Fibroblast of the aortic adventitia (primary cell): ENCODE data around the gene FAM43A. TPM values are rescaled to one million over a fixed set of nuclear protein-coding genes. Genes with fewer than 3 reads are reported as not detected.
A peak's percentile ranks its signal among the peaks of the same experiment; 100 is the strongest.

Experiments
- DNase-seq: peaks from one replicate; pipeline ENCODE4 v3.0.0-alpha.2; 2010; ENCODE audit warnings: low read depth
- H3K4me3 ChIP-seq: 2 replicates; pipeline ENCODE4 v1.5.1; 2011; ENCODE audit warnings: low read depth, mild to moderate bottlenecking, control low read depth, low read length, moderate library complexity
- CTCF ChIP-seq: IDR thresholded peaks from 2 replicates; pipeline ENCODE4 v1.5.1; 2011; ENCODE audit warnings: mild to moderate bottlenecking, low read length, control low read depth, inconsistent platforms; ENCODE audit not compliant: insufficient read depth
- total RNA-seq: library from RNA; depleted of rRNA; stranded (reverse); fragments of >200 nt; gene quantifications from 2 replicates; pipeline ENCODE4 v1.2.3, GENCODE V29; 2012; ENCODE audit warnings: low replicate concordance

The FAM43A gene
- total RNA-seq, 1 donor = 12.7 TPM

- peak overlapping the region; percentile 47 for H3K4me3 ChIP-seq
- DNase-seq = no peak
- no peak for TF ChIP-seq CTCF
These were observed 3.3 kb downstream of the FAM43A start for GRCh38 chr3:194688946-194689345.

- peak overlapping the region; percentile 47 for H3K4me3 ChIP-seq
- TF ChIP-seq CTCF = no peak
- peak; percentile 80 for DNase-seq
These were observed 3.8 kb downstream of the FAM43A start for GRCh38 chr3:194689493-194689944.

GRCh38 chr3:194690501-194691372 is 5.1 kb downstream of the FAM43A start:
- no peak for TF ChIP-seq CTCF
- DNase-seq = no peak
- H3K4me3 ChIP-seq = no peak overlapping the region

GRCh38 chr3:194691481-194692283 is 6.0 kb downstream of the FAM43A start:
- no peak for DNase-seq
- H3K4me3 ChIP-seq = no peak overlapping the region
- TF ChIP-seq CTCF = no peak

GRCh38 chr3:194696702-194697101 is 11.0 kb downstream of the FAM43A start:
- no peak for DNase-seq
- no peak for TF ChIP-seq CTCF
- no peak overlapping the region for H3K4me3 ChIP-seq

- DNase-seq = no peak
- no peak overlapping the region for H3K4me3 ChIP-seq
- TF ChIP-seq CTCF = no peak
These were observed 16.9 kb downstream of the FAM43A start for GRCh38 chr3:194702545-194702944.
